IPS DF 19.7 (cell line): ENCODE results near the gene CT47B1.
A peak's percentile ranks its signal among the peaks of the same experiment; 100 is the strongest.
"Not testable (repeated sequence)": the region's sequence is repeated elsewhere in the genome, so short reads cannot be mapped to it uniquely, and the experiment has no call there.

Experiments
- DNase-seq: peaks from one replicate; pipeline ENCODE4 v3.0.0-alpha.2; 2013; ENCODE audit warnings: low read depth, low spot score

Gene CT47B1

DNA sequence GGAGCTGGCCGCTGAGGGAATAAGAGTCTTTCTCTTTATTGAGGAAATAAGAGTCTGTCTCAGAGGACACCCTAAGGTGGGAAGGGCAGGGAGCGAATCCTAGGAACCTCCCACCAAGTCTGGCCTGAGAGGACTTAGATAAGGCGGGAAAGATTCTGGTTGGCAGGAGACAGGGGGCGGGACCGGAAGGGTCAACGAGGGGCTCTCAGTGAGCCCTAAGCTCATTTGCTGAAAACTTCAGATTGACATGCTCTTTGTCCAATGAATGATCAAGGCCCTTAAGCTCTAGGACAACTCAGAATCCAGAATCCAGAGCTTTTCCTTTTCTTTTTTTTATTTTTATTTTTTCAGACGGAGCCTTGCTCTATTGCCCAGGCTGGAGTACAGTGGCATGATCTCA is at the start of gene CT47B1:
Gene CT47B1 (minus strand): TSS at position 101 of the 400 bp plus-strand sequence. CDS start 196 bp downstream, outside the sequence.
- DNase-seq: not testable (repeated sequence)

DNA sequence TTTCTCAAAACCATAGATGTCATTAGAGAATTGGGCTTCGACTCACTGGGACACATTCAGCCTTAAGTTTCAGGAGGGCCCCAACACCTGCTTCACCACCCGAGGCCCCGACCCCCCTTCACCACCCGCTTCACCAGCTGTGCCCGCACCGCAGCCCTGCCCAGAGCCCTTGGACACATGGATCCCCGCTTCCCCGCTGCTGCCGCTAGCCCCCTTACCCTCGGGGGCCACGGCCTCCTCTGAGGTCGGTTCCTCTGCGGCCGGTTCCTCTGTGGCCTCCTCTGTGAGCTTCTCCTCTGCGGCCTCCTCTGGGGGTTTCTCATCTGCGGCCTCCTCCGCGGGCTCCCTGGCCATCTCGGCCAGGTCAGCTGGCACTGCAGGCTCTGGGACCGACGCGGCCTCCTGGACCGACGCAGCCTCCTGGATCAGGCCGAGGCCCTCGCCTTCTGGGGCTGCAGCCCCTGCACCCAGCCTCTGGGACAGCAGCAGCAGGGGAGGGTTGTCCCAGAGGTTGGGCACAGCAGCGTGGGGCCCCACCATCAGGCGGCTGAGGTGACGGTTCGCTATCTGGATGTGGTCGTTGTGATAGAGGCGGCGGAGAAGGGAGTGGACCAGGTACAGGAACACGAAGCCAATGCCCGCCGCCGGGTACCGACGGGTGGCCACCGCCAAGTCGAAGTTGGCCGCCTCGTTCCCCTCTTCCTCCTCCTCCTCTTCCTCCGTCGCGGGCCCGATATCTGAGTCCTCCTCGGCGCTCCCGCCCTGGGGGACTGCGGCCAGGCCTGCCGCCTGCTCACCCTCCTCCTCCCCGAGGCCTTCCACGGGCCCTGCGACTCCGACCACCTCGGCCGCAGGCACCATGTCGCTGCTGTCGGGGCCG is 748 bp downstream of the CT47B1 start:
- no peak for DNase-seq

GRCh38 chrX:120857240-120857639 is 18.4 kb downstream of the CT47B1 start:
- DNase-seq: peak; percentile 68

GRCh38 chrX:120840827-120841226 is 34.8 kb downstream of the CT47B1 start:
- no peak for DNase-seq

GRCh38 chrX:120839491-120839890 is 36.2 kb downstream of the CT47B1 start:
- DNase-seq: no peak

- DNase-seq: not testable (repeated sequence)
Observed at GRCh38 chrX:120827213-120827612, 48.5 kb downstream of the CT47B1 start.

- no peak for DNase-seq
Observed at GRCh38 chrX:120825146-120825545, 50.5 kb downstream of the CT47B1 start.

DNA sequence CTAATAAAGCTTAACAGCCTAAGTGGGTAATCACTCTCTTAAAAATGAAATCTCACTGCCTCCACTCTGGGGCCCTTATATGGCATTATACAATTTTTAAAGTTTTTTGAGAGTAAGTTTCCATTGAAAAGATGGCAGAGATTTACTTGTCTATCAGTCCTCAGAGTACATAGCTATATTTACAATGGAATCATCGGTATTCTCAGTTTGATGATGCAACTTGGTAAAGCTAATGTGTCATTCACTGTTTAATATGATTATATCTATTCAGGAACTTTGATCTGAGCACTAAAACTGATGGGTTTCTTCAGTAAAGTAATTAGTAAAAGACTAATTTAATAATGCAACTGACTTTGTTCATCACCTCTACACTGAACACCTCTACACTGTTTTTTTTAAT is 51.6 kb downstream of the CT47B1 start:
- DNase-seq: no peak

GRCh38 chrX:120823556-120823955 is 52.1 kb downstream of the CT47B1 start:
- DNase-seq: no peak
